ENCODE measurements around the gene GSX2. TPM values are rescaled to one million over a fixed set of nuclear protein-coding genes. Genes with fewer than 3 reads are reported as not detected.

Gene GSX2
- total RNA-seq, 1 experiment from 2014 or later, result not detected

DNA sequence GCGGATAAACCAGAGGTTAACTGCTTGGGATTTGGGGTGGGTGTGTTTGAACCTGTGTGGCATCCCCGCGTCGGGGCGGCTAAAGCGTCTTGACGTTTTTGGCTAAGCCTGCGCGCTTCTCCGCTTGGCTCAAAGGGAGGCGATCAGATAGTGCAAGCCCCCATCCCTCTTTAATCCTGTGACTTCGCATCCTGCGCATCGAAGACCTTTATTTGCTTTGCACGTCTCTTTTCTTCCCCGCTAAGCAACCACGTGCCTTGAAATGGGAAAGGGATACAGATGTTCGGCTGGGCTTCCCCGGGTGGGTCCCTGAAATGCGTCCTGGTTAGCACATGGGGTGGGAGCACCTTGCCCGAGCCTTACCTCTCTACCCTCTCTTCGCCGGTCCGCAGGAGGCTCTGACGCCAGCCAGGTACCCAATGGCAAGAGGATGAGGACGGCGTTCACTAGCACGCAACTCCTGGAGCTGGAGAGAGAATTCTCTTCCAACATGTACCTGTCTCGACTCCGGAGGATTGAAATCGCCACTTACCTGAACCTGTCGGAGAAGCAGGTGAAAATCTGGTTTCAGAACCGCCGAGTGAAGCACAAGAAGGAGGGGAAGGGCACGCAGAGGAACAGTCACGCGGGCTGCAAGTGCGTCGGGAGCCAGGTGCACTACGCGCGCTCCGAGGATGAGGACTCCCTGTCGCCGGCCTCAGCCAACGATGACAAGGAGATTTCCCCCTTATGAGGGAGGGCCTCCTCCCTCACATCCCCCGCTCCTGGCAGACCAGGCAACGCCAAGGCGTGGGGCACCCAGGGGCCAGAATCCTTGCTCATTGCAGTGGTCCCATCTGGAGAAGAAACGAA is 1.5 kb downstream of the GSX2 start:
- Mint-ChIP-seq H3K4me3 (ENCODE audit: unreplicated experiment) (peak overlapping the region; percentile 78), H3K4me1 (ENCODE audit: low read depth, unreplicated experiment) (no peaks in the 10 kb centered on the region), H3K27me3 (ENCODE audit: insufficient read depth, unreplicated experiment) (peaks cover 13% of the 10 kb centered on the region), H3K9me3 (ENCODE audit: unreplicated experiment) (no peaks in the 10 kb centered on the region), H3K27ac (ENCODE audit: unreplicated experiment) (no peak overlapping the region), H3K36me3 (ENCODE audit: insufficient read depth, unreplicated experiment) (no peaks in the 10 kb centered on the region)
- DNase-seq, result no peak
- CTCF ChIA-PET, result no interaction called here
- no TSS peak for BruUV-seq (replicated peaks)
- no peaks in the 10 kb centered on the region for H3K9me3 ChIP-seq
- POLR2A ChIA-PET, result no interaction called here
- intact Hi-C loops (cut with micrococcal nuclease; ENCODE audit: unreplicated experiment), result loop anchor here (1.0 kb wide), 1 partner anchor 43 kb away; no protein-coding TSS in a partner anchor
- no peaks in the 10 kb centered on the region for H3K27me3 ChIP-seq (replicated peaks; ENCODE audit: control insufficient read depth, insufficient read depth, low read length)
- H3K4me1 ChIP-seq, result peaks cover 5% of the 10 kb centered on the region; the same call in 1 of the 2 replicates
- peak overlapping the region; percentile 36 for H3K4me3 ChIP-seq (ENCODE audit: low read depth, low read length)
- no peaks in the 10 kb centered on the region for H3K36me3 ChIP-seq (ENCODE audit: control insufficient read depth, insufficient read depth, low read length)
- TF ChIP-seq, protein P1, sequence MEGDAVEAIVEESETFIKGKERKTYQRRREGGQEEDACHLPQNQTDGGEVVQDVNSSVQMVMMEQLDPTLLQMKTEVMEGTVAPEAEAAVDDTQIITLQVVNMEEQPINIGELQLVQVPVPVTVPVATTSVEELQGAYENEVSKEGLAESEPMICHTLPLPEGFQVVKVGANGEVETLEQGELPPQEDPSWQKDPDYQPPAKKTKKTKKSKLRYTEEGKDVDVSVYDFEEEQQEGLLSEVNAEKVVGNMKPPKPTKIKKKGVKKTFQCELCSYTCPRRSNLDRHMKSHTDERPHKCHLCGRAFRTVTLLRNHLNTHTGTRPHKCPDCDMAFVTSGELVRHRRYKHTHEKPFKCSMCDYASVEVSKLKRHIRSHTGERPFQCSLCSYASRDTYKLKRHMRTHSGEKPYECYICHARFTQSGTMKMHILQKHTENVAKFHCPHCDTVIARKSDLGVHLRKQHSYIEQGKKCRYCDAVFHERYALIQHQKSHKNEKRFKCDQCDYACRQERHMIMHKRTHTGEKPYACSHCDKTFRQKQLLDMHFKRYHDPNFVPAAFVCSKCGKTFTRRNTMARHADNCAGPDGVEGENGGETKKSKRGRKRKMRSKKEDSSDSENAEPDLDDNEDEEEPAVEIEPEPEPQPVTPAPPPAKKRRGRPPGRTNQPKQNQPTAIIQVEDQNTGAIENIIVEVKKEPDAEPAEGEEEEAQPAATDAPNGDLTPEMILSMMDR (IDR thresholded peaks at IDR 0.05; ENCODE audit: insufficient read depth in 1 of 2, low read depth in 1 of 2, low read length in 1 of 2, severe bottlenecking in 1 of 2, unreplicated experiment in 1 of 2), result no peak

DNA sequence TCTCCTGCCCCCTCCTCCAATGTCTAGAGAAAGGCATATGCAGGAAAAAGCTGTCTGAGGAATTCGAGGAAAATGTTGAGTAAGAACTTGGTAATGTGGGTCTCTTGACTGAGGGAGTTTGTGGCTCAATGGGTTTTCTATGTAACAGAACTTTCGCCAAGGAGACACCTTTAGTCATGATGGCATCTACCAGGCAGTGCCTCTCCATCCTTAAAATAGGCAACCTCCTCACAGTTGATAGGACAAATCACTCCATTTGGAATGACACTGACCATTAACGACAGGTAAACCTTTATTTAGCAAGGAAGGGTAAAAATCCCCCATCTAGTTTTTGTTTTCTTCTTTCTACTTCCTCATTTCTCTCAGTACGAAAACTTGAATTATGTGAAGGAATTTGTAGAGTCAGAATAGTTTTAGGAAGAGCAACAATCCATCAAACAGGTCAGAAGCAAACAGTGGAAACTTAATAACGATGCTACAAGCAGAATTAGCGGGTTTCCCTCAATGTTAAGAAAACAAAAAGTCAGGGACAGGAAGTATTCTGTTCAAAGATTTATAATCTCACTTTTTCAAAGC is 2.7 kb downstream of the GSX2 start:
- CTCF ChIA-PET, result no interaction called here
- Mint-ChIP-seq H3K9me3 (ENCODE audit: unreplicated experiment) (no peaks in the 10 kb centered on the region), H3K27ac (ENCODE audit: unreplicated experiment) (no peak overlapping the region)

DNA sequence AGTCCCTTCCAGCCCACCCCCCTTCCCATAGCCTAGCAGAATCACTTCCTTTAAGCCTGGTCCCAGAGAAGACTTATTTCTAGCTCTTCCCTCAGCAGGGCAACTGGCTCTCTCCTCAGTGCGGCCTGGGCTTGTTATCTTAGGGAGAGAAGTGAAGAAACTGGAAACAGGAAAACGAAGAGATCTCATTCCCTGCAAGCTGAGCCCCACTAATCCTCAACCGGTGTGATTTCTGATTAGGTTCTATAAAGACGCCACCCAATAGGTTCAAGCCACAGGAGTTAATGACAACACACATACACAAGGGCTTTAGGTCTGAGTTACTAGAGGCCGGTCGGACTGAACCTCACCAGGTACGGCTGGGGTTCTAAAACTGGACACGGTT is 3.2 kb downstream of the GSX2 start:
- intact Hi-C loops (cut with micrococcal nuclease; ENCODE audit: unreplicated experiment), result no loop called here
- POLR2A ChIA-PET, result no interaction called here
- Histone ChIP-seq H3K4me3 (ENCODE audit: low read depth, low read length) (no peak overlapping the region), H3K27me3 (replicated peaks; ENCODE audit: control insufficient read depth, insufficient read depth, low read length) (no peaks in the 10 kb centered on the region), H3K4me1 (peaks cover 5% of the 10 kb centered on the region; the same call in 1 of the 2 replicates), H3K9me3 (no peaks in the 10 kb centered on the region), H3K36me3 (ENCODE audit: control insufficient read depth, insufficient read depth, low read length) (no peaks in the 10 kb centered on the region)
- CTCF ChIA-PET, result no interaction called here
- Mint-ChIP-seq H3K4me1 (ENCODE audit: low read depth, unreplicated experiment) (no peaks in the 10 kb centered on the region), H3K36me3 (ENCODE audit: insufficient read depth, unreplicated experiment) (no peaks in the 10 kb centered on the region), H3K27me3 (ENCODE audit: insufficient read depth, unreplicated experiment) (peaks cover 13% of the 10 kb centered on the region), H3K4me3 (ENCODE audit: unreplicated experiment) (no peak overlapping the region), H3K27ac (ENCODE audit: unreplicated experiment) (no peak overlapping the region), H3K9me3 (ENCODE audit: unreplicated experiment) (no peaks in the 10 kb centered on the region)
- TF ChIP-seq, protein P1 (IDR thresholded peaks at IDR 0.05; ENCODE audit: insufficient read depth in 1 of 2, low read depth in 1 of 2, low read length in 1 of 2, severe bottlenecking in 1 of 2, unreplicated experiment in 1 of 2), result no peak
- no peak for DNase-seq
- BruUV-seq (replicated peaks), result no TSS peak

More for the DNA sequence above, 2.7 kb downstream of the GSX2 start:
- Mint-ChIP-seq H3K4me1 (ENCODE audit: low read depth, unreplicated experiment) (no peaks in the 10 kb centered on the region), H3K36me3 (ENCODE audit: insufficient read depth, unreplicated experiment) (no peaks in the 10 kb centered on the region), H3K4me3 (ENCODE audit: unreplicated experiment) (no peak overlapping the region), H3K27me3 (ENCODE audit: insufficient read depth, unreplicated experiment) (peaks cover 13% of the 10 kb centered on the region)
- no peak for DNase-seq
- intact Hi-C loops (cut with micrococcal nuclease; ENCODE audit: unreplicated experiment), result no loop called here
- H3K36me3 ChIP-seq (ENCODE audit: control insufficient read depth, insufficient read depth, low read length), result no peaks in the 10 kb centered on the region
- no TSS peak for BruUV-seq (replicated peaks)
- peaks cover 5% of the 10 kb centered on the region; the same call in 1 of the 2 replicates for H3K4me1 ChIP-seq
- no peaks in the 10 kb centered on the region for H3K27me3 ChIP-seq (replicated peaks; ENCODE audit: control insufficient read depth, insufficient read depth, low read length)
- POLR2A ChIA-PET, result no interaction called here
- no peak overlapping the region for H3K4me3 ChIP-seq (ENCODE audit: low read depth, low read length)
- TF ChIP-seq, protein P1 (IDR thresholded peaks at IDR 0.05; ENCODE audit: insufficient read depth in 1 of 2, low read depth in 1 of 2, low read length in 1 of 2, severe bottlenecking in 1 of 2, unreplicated experiment in 1 of 2), result no peak
- no peaks in the 10 kb centered on the region for H3K9me3 ChIP-seq

Measured in Caco-2 (cell line).